Keratinocyte (primary cell): ENCODE results near the gene ARL13B. TPM values are rescaled to one million over a fixed set of nuclear protein-coding genes. Genes with fewer than 3 reads are reported as not detected.

ENCODE experiments used
- DNase-seq: peaks from one replicate; pipeline ENCODE4 v3.0.0-alpha.2; 2011; ENCODE audit warnings: low read depth, missing footprints, low spot score
- FAIRE-seq: peaks from 2 replicates; lab custom pipeline; 2011; peaks lifted over from hg19 to GRCh38; lab: Jason Lieb, UNC
- H2AFZ ChIP-seq: 2 replicates; pipeline ENCODE4 v1.6.0; 2012; ENCODE audit warnings: low read length, control low read depth, inconsistent platforms; ENCODE audit not compliant: control insufficient read depth
- H3K27ac ChIP-seq: 2 replicates; pipeline ENCODE4 v1.5.1; 2011; ENCODE audit warnings: low read length; ENCODE audit not compliant: control insufficient read depth, insufficient read depth
- H3K27me3 ChIP-seq: 3 replicates; pipeline ENCODE4 v1.6.0; 2011; ENCODE audit warnings: low read length; ENCODE audit not compliant: control insufficient read depth, insufficient read depth; ENCODE audit errors: extremely low read depth
- H3K36me3 ChIP-seq, 2 experiments: 2 replicates in 1 of 2; 3 replicates in 1 of 2; pipeline ENCODE4 v1.5.1; 2011; ENCODE audit warnings: low read length in 2 of 2, mild to moderate bottlenecking in 1 of 2; ENCODE audit not compliant: control insufficient read depth in 2 of 2, insufficient read depth in 2 of 2; ENCODE audit errors: extremely low read depth in 1 of 2
- H3K4me1 ChIP-seq: 3 replicates; pipeline ENCODE4 v1.5.1; 2011; ENCODE audit warnings: low read length; ENCODE audit not compliant: control insufficient read depth, insufficient read depth; ENCODE audit errors: extremely low read depth
- H3K4me2 ChIP-seq: 3 replicates; pipeline ENCODE4 v1.6.0; 2011; ENCODE audit warnings: low read depth, low read length; ENCODE audit not compliant: control insufficient read depth, insufficient read depth; ENCODE audit errors: extremely low read depth
- H3K4me3 ChIP-seq, 3 experiments: fragments of 200-600 bp in 1 of 3; sonication (generic) in 1 of 3; 2 replicates in 2 of 3; 3 replicates in 1 of 3; pipeline ENCODE4 v1.5.1; 2011 to 2016; ENCODE audit warnings: low read length in 3 of 3, mild to moderate bottlenecking in 3 of 3, control low read depth in 2 of 3, inconsistent platforms in 1 of 3, low read depth in 1 of 3, mixed read lengths in 1 of 3, mixed run types in 1 of 3, moderate library complexity in 1 of 3; ENCODE audit not compliant: control insufficient read depth in 2 of 3, insufficient read depth in 2 of 3; ENCODE audit errors: extremely low read depth in 1 of 3
- H3K79me2 ChIP-seq: 2 replicates; pipeline ENCODE4 v1.6.0; 2012; ENCODE audit warnings: low read length; ENCODE audit not compliant: control insufficient read depth, insufficient read depth
- H3K9ac ChIP-seq: 3 replicates; pipeline ENCODE4 v1.6.0; 2011; ENCODE audit warnings: low read length; ENCODE audit not compliant: control insufficient read depth, insufficient read depth; ENCODE audit errors: extremely low read depth
- H3K9me1 ChIP-seq: 3 replicates; pipeline ENCODE4 v1.6.0; 2011; ENCODE audit warnings: low read length; ENCODE audit not compliant: control insufficient read depth, insufficient read depth; ENCODE audit errors: extremely low read depth
- H3K9me3 ChIP-seq: 2 replicates; pipeline ENCODE4 v1.5.1; 2012; ENCODE audit warnings: low read depth, low read length; ENCODE audit not compliant: control insufficient read depth
- H4K20me1 ChIP-seq: 3 replicates; pipeline ENCODE4 v1.6.0; 2011; ENCODE audit warnings: low read length; ENCODE audit not compliant: control insufficient read depth, insufficient read depth; ENCODE audit errors: extremely low read depth
- EZH2 ChIP-seq: IDR thresholded peaks from one replicate; pipeline ENCODE4 v1.6.1; 2012; ENCODE audit warnings: inconsistent platforms, mild to moderate bottlenecking, low read length, moderate library complexity
- dilution Hi-C: fragments of 300-500 bp; cut with MboI; formaldehyde crosslinking; loops from one replicate; pipeline ENCODE4 v1.7.0; 2020; ENCODE audit warnings: low sequenced_read_pairs; ENCODE audit not compliant: extremely low pct_ligation_motif_present
- polyA plus RNA-seq, 5 experiments: library from polyadenylated mRNA; depleted of rRNA in 3 of 5; stranded (reverse) in 3 of 5; stranded (forward) in 1 of 5; unstranded in 1 of 5; fragments of >200 nt; gene quantifications; 1 replicate in 1 of 5; 2 replicates in 3 of 5; 3 replicates in 1 of 5; pipeline versions ENCODE4 v1.2.1 to v1.2.3, GENCODE V29; 2011 to 2012; ENCODE audit warnings: missing spikeins in 2 of 5, low read depth in 1 of 5, low replicate concordance in 1 of 5
- TF ChIP-seq, protein P1 (sequence below), 3 experiments: IDR thresholded peaks in 1 of 3; conservative IDR thresholded peaks in 1 of 3; optimal IDR thresholded peaks in 1 of 3; 2 replicates in 2 of 3; 3 replicates in 1 of 3; pipeline versions ENCODE3 to v1.5.1; 2011; ENCODE audit warnings: low read length in 3 of 3, mild to moderate bottlenecking in 3 of 3, moderate library complexity in 2 of 3, control low read depth in 1 of 3, inconsistent platforms in 1 of 3; ENCODE audit not compliant: insufficient read depth in 2 of 3; ENCODE audit errors: extremely low read depth in 1 of 3

Gene ARL13B
- polyA plus RNA-seq, 1 donor (not counting 4 experiments of a cell fraction or from before 2014, with no cell fraction given): 6.8 TPM

DNA sequence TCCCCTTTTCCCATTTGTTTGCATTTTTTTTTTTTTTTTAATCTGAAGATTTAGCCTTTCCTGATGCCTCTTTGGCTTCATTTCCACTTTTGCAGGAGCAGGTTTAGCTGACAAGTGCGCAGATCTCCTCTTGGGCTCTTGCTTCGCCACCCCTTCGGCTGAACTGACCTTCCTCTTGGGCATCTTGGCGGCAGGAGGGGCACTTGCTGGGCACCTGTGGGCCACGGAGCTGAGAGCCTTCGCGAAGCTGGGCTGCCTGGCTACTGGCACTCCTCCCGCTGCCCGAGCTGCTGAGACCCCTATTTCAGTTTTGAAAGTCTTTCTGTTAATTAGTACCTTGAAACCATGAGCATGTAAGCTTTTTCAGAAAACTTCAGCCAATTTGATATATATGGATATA lies 8.8 kb downstream of the ARL13B start:
- dilution Hi-C loops: no loop called here
- Histone ChIP-seq H3K9ac (no peak overlapping the region), H3K36me3 (no peaks in the 10 kb centered on the region), H3K9me3 (no peaks in the 10 kb centered on the region), H2AFZ (no peak overlapping the region), H4K20me1 (no peaks in the 10 kb centered on the region), H3K4me2 (no peak overlapping the region), H3K4me1 (no peaks in the 10 kb centered on the region), H3K79me2 (peaks cover 4% of the 10 kb centered on the region), H3K27me3 (no peaks in the 10 kb centered on the region), H3K9me1 (no peaks in the 10 kb centered on the region), H3K27ac (no peak overlapping the region), H3K4me3 (no peak overlapping the region)
- FAIRE-seq (no peak), DNase-seq (no peak)
- TF ChIP-seq EZH2: no peak
- TF ChIP-seq, protein P1, sequence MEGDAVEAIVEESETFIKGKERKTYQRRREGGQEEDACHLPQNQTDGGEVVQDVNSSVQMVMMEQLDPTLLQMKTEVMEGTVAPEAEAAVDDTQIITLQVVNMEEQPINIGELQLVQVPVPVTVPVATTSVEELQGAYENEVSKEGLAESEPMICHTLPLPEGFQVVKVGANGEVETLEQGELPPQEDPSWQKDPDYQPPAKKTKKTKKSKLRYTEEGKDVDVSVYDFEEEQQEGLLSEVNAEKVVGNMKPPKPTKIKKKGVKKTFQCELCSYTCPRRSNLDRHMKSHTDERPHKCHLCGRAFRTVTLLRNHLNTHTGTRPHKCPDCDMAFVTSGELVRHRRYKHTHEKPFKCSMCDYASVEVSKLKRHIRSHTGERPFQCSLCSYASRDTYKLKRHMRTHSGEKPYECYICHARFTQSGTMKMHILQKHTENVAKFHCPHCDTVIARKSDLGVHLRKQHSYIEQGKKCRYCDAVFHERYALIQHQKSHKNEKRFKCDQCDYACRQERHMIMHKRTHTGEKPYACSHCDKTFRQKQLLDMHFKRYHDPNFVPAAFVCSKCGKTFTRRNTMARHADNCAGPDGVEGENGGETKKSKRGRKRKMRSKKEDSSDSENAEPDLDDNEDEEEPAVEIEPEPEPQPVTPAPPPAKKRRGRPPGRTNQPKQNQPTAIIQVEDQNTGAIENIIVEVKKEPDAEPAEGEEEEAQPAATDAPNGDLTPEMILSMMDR (optimal IDR thresholded peaks at IDR 0.05 in 1 of 3, IDR thresholded peaks at IDR 0.05 in 1 of 3, conservative IDR thresholded peaks at IDR 0.05 in 1 of 3; ENCODE audit: extremely low read depth in 1 of 3, insufficient read depth in 2 of 3, low read length in 3 of 3): no peak

DNA sequence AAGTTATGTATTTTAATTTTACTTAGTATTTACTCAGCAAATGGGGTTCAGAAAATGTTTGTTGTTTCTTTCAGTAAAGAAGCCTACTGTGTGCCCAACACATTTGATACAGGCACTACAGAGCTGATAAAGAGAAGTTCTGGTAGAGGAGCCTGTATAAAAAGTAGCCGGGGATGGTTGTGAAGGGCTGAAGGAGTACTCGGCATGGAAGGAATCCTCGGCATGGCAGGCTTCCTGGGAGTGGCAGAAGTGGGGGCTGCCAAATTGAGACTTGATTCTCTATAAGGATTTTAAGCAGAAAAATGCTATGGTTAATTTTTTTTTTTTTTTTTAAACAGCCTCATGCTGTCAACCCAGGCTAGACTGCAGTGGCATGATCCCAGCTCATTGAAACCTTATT lies 9.3 kb downstream of the ARL13B start:
- dilution Hi-C loops: no loop called here

More for the DNA sequence above, 9.3 kb downstream of the ARL13B start:
- FAIRE-seq (no peak), DNase-seq (no peak)
- Histone ChIP-seq H2AFZ (no peak overlapping the region), H3K79me2 (peaks cover 4% of the 10 kb centered on the region), H4K20me1 (no peaks in the 10 kb centered on the region), H3K4me2 (no peak overlapping the region), H3K4me3 (no peak overlapping the region), H3K9ac (no peak overlapping the region), H3K36me3 (no peaks in the 10 kb centered on the region), H3K27me3 (no peaks in the 10 kb centered on the region), H3K9me3 (no peaks in the 10 kb centered on the region), H3K9me1 (no peaks in the 10 kb centered on the region), H3K27ac (no peak overlapping the region), H3K4me1 (no peaks in the 10 kb centered on the region)
- TF ChIP-seq, protein P1 (optimal IDR thresholded peaks at IDR 0.05 in 1 of 3, IDR thresholded peaks at IDR 0.05 in 1 of 3, conservative IDR thresholded peaks at IDR 0.05 in 1 of 3; ENCODE audit: extremely low read depth in 1 of 3, insufficient read depth in 2 of 3, low read length in 3 of 3): no peak
- no peak for TF ChIP-seq EZH2
